ENCODE measurements around the gene CYP2A13. TPM values are rescaled to one million over a fixed set of nuclear protein-coding genes. Genes with fewer than 3 reads are reported as not detected.

The CYP2A13 gene
- total RNA-seq, 1 donor from 2014 or later, result not detected

Other genes with a start within 250 kb of the CYP2A13 start
- not detected for gene CYP2A6, start 238.0 kb upstream of the CYP2A13 start, total RNA-seq
- gene CYP2A7, start 206.2 kb upstream of the CYP2A13 start, total RNA-seq, result not detected
- not detected for gene CYP2B6, start 97.2 kb upstream of the CYP2A13 start, total RNA-seq
- not detected for gene CYP2F1, start 26.0 kb downstream of the CYP2A13 start, total RNA-seq
- 0.48 TPM for gene CYP2S1, start 104.8 kb downstream of the CYP2A13 start, total RNA-seq
- 13.0 TPM for gene AXL, start 130.8 kb downstream of the CYP2A13 start, total RNA-seq
- 109 TPM for gene HNRNPUL1, start 175.9 kb downstream of the CYP2A13 start, total RNA-seq
- 17.0 TPM for gene CCDC97, start 221.7 kb downstream of the CYP2A13 start, total RNA-seq